ENCODE results near the gene PPP2R1B. TPM values are rescaled to one million over a fixed set of nuclear protein-coding genes. Genes with fewer than 3 reads are reported as not detected.

PPP2R1B gene
- total and polyA plus RNA-seq, 2 of the 8 experiments (the other 6 are each of a cell fraction or from before 2014, with no cell fraction given): 25.8 to 87.0 TPM

DNA sequence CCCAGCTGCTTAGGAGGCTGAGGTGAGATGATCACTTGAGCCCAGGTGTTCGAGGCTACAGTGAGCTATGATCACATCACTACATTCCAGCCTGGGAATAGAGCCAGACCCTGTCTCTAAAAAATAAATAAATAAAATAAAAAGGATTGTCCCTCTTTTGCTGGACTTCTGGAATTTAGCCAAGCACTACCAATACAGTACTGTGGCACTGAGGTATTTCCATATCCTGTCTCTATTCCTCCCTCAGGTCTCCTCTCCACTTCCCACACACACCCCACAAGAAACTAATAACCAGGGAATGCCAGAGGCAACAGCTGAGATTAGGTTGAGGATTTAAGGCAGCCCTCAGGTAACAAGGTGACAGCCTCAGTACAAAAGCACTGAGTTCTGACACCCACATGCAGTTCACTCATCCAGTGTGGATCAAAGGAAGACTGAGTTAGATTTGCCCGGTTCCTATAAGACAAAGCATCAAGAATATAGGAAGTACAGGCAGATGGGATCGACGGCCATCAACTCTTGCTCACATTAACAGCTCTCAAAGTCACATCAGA lies 4.5 kb upstream of the PPP2R1B start:
- FAIRE-seq: no peak
- H3K79me1 ChIP-seq (ENCODE audit: low read depth, low read length): no peaks in the 10 kb centered on the region
- H2AFZ ChIP-seq (ENCODE audit: low read length): no peak overlapping the region
- H3K23ac ChIP-seq (ENCODE audit: insufficient read length): no peak overlapping the region
- no peak overlapping the region for H3K9ac ChIP-seq (replicated peaks in 1 of 4; ENCODE audit: extremely low read depth in 1 of 4, low read depth in 3 of 4, low read length in 3 of 4)
- no peak overlapping the region for H4K8ac ChIP-seq (ENCODE audit: extremely low read depth, insufficient read depth, low read length)
- H4K5ac ChIP-seq (ENCODE audit: insufficient read length, low read depth, low read length): no peak overlapping the region
- no peak overlapping the region for H3K27ac ChIP-seq (ENCODE audit: low read depth, low read length)
- H3K4me3 ChIP-seq (ENCODE audit: extremely low read depth in 1 of 4, insufficient read depth in 2 of 4, low read depth in 3 of 4, low read length in 4 of 4): no peak overlapping the region
- no peak overlapping the region for H3K14ac ChIP-seq (ENCODE audit: insufficient read length)
- H2BK15ac ChIP-seq (ENCODE audit: low read length): no peak overlapping the region
- H3K36me3 ChIP-seq (ENCODE audit: control insufficient read depth in 2 of 4, insufficient read depth in 4 of 4, low read length in 3 of 4): no peaks in the 10 kb centered on the region; a peak in 1 of 8 replicates
- no peaks in the 10 kb centered on the region for H4K20me1 ChIP-seq (replicated peaks in 1 of 2; ENCODE audit: control insufficient read depth in 1 of 2, insufficient read depth in 2 of 2, low read length in 2 of 2)
- peaks cover 0 to 10% (median 5%) of the 10 kb centered on the region in 4 experiments; a peak in 3 of 7 replicates for H3K4me1 ChIP-seq (replicated peaks in 1 of 4; ENCODE audit: control insufficient read depth in 3 of 4, insufficient read depth in 4 of 4, low read length in 3 of 4)
- H3K79me2 ChIP-seq (ENCODE audit: control insufficient read depth in 1 of 2, insufficient read depth in 2 of 2, low read length in 2 of 2): no peaks in the 10 kb centered on the region
- H2BK12ac ChIP-seq (ENCODE audit: low read depth, low read length): peak overlapping the region; percentile 80; the same call in 1 of the 2 replicates
- H3K18ac ChIP-seq (ENCODE audit: extremely low read depth, low read length): no peak overlapping the region
- 92% methylated on average over 4 of the region's 4 CpGs; no CpG with 5 or more reads in 1 of the 2 experiments for WGBS, 2 experiments (ENCODE audit: extremely low coverage in 1 of 2, insufficient coverage in 1 of 2, insufficient read length in 1 of 2, insufficient replicate concordance in 2 of 2, low coverage in 1 of 2, low lambda C conversion rate in 2 of 2, missing lambda C conversion rate in 1 of 2)
- no peak overlapping the region for H3K4ac ChIP-seq (replicated peaks; ENCODE audit: insufficient read length, low read depth, low read length)
- H2BK120ac ChIP-seq (replicated peaks; ENCODE audit: low read depth, low read length): peak overlapping the region; percentile 29
- no peak overlapping the region for H2BK5ac ChIP-seq (ENCODE audit: low read depth, low read length)
- H2AK5ac ChIP-seq (ENCODE audit: low read depth, low read length): no peak overlapping the region
- DNase-seq (ENCODE audit: low read depth in 1 of 2, low spot score in 2 of 2): no peak
- no peak overlapping the region for H4K91ac ChIP-seq (replicated peaks; ENCODE audit: insufficient read length, low read length)
- peak overlapping the region in 1 of 2 experiments; percentile 13; a peak in 1 of 4 replicates for H3K4me2 ChIP-seq (ENCODE audit: insufficient read depth in 1 of 2, low read depth in 2 of 2, low read length in 2 of 2)
- H3K23me2 ChIP-seq (ENCODE audit: low read depth, low read length): peaks cover 6% of the 10 kb centered on the region
- no peaks in the 10 kb centered on the region for H3K27me3 ChIP-seq (replicated peaks in 1 of 4; ENCODE audit: control insufficient read depth in 3 of 4, extremely low read depth in 1 of 4, insufficient read depth in 3 of 4, low read length in 3 of 4)
- no peak overlapping the region for H3K56ac ChIP-seq (replicated peaks; ENCODE audit: insufficient read length, low read depth, low read length)
- peak overlapping the region; percentile 38; the same call in 1 of the 2 replicates for H2BK20ac ChIP-seq (ENCODE audit: low read length)
- POLR2A ChIA-PET (ENCODE audit: partially characterized antibody): interaction anchor here (1.0 kb wide), 1 partner anchor 38 kb away, joined by 4 read pairs; no protein-coding TSS in a partner anchor
- H3K9me3 ChIP-seq (ENCODE audit: insufficient read depth in 2 of 2, low read depth in 1 of 2, low read length in 1 of 2): no peaks in the 10 kb centered on the region
- CTCF ChIA-PET (ENCODE audit: partially characterized antibody): interaction anchor here (1.1 to 1.7 kb wide), 5 partner anchors 10 to 205 kb away, joined by 3 to 8 read pairs (median 3); no protein-coding TSS in a partner anchor
- TF ChIP-seq TAF1 (IDR thresholded peaks at IDR 0.05; ENCODE audit: low read depth, low read length) (no peak), EP300 (IDR thresholded peaks at IDR 0.05; ENCODE audit: borderline replicate concordance in 1 of 2, low read depth in 2 of 2, low read length in 2 of 2) (no peak), HDAC6 (IDR thresholded peaks at IDR 0.05; ENCODE audit: low read depth, low read length) (no peak), SRF (IDR thresholded peaks at IDR 0.05; ENCODE audit: low read depth, low read length) (no peak), CHD1 (IDR thresholded peaks at IDR 0.05; ENCODE audit: low read depth, low read length) (no peak), SIRT6 (IDR thresholded peaks at IDR 0.05; ENCODE audit: low read length) (no peak), SUZ12 (IDR thresholded peaks at IDR 0.05; ENCODE audit: low read length) (no peak), RNF2 (IDR thresholded peaks at IDR 0.05; ENCODE audit: borderline replicate concordance, low read depth, low read length, missing control alignments, poor library complexity, severe bottlenecking) (no peak), RXRA (IDR thresholded peaks at IDR 0.05; ENCODE audit: insufficient read depth, low read depth, low read length) (no peak), KDM4A (IDR thresholded peaks at IDR 0.05; ENCODE audit: low read depth, low read length, severe bottlenecking) (no peak), GTF2F1 (IDR thresholded peaks at IDR 0.05; ENCODE audit: borderline replicate concordance, low read depth, low read length) (no peak), JUN (IDR thresholded peaks at IDR 0.05; ENCODE audit: low read depth, low read length) (no peak)

All from H1 (cell line).